IMR-90 (cell line): ENCODE results near the gene SSU72. TPM values are rescaled to one million over a fixed set of nuclear protein-coding genes. Genes with fewer than 3 reads are reported as not detected.

Experiments
- ATAC-seq: fragments of 200-7000 bp; cut with Tn5 transposase; 2 replicates; pipeline ENCODE4 v1.9.1; 2020; ENCODE audit warnings: low read depth, mild to moderate bottlenecking, moderate library complexity
- BruUV-seq: library from RNA; stranded (reverse); fragments of 400-500 nt; replicated peaks from 2 replicates; lab custom pipeline; 2021; lab: Mats Ljungman, UMichigan
- CTCF ChIA-PET: fragments of 300-600 bp; formaldehyde crosslinking; extraction: SDS; loops from one replicate; lab custom pipeline; 2021; ENCODE audit warnings: antibody characterized with exemption; lab: Yijun Ruan, JAX
- POLR2A ChIA-PET: fragments of 300-600 bp; sonication (Branson Sonifier 250); formaldehyde crosslinking; loops from one replicate; lab custom pipeline; 2022; ENCODE audit warnings: antibody characterized with exemption; ENCODE audit not compliant: unreplicated experiment; lab: Charles Lee
- DNase-seq: peaks from one replicate; pipeline ENCODE4 v3.0.0; 2013
- H2AFZ ChIP-seq: replicated peaks from 2 replicates; pipeline ENCODE3; 2013; ENCODE audit warnings: low read length, mild to moderate bottlenecking; ENCODE audit not compliant: poor library complexity
- H2AK5ac ChIP-seq: 2 replicates; pipeline ENCODE4 v1.6.1; 2013; ENCODE audit warnings: low read depth, low read length, inconsistent platforms
- H2AK9ac ChIP-seq: replicated peaks from 2 replicates; pipeline ENCODE3; 2013; ENCODE audit warnings: mild to moderate bottlenecking, low read depth, low read length, moderate library complexity; ENCODE audit not compliant: poor library complexity
- H2BK120ac ChIP-seq: 2 replicates; pipeline ENCODE4 v1.6.1; 2013; ENCODE audit warnings: low read depth, low read length, inconsistent platforms
- H2BK15ac ChIP-seq: 3 replicates; pipeline ENCODE4 v1.6.1; 2013; ENCODE audit warnings: low read depth, low read length, inconsistent platforms
- H2BK20ac ChIP-seq: 2 replicates; pipeline ENCODE4 v1.6.1; 2013; ENCODE audit warnings: low read depth, mild to moderate bottlenecking, inconsistent platforms, low read length, moderate library complexity
- H2BK5ac ChIP-seq: 2 replicates; pipeline ENCODE4 v1.6.1; 2013; ENCODE audit warnings: mild to moderate bottlenecking, low read depth, low read length, inconsistent platforms; ENCODE audit not compliant: poor library complexity, severe bottlenecking
- H3K14ac ChIP-seq: replicated peaks from 2 replicates; pipeline ENCODE4 v1.6.1; 2013; ENCODE audit warnings: low read depth, low read length, inconsistent platforms
- H3K18ac ChIP-seq: 2 replicates; pipeline ENCODE4 v1.6.1; 2013; ENCODE audit warnings: low read depth, low read length, control low read depth
- H3K23ac ChIP-seq: 2 replicates; pipeline ENCODE4 v1.6.1; 2013; ENCODE audit warnings: low read depth, low read length, inconsistent platforms
- H3K27ac ChIP-seq: 2 replicates; pipeline ENCODE4 v1.5.1; 2013; ENCODE audit warnings: mild to moderate bottlenecking, control low read depth, low read length; ENCODE audit not compliant: insufficient read depth
- H3K27me3 ChIP-seq: 2 replicates; pipeline ENCODE4 v1.6.1; 2013; ENCODE audit warnings: low read length; ENCODE audit not compliant: control insufficient read depth, insufficient read depth
- H3K36me3 ChIP-seq: 2 replicates; pipeline ENCODE4 v1.6.1; 2013; ENCODE audit warnings: low read length, mixed read lengths; ENCODE audit not compliant: control insufficient read depth, insufficient read depth
- H3K4ac ChIP-seq: 2 replicates; pipeline ENCODE4 v1.6.1; 2013; ENCODE audit warnings: low read depth, low read length, inconsistent platforms
- H3K4me1 ChIP-seq: 2 replicates; pipeline ENCODE4 v1.6.1; 2013; ENCODE audit warnings: low read length, mixed read lengths; ENCODE audit not compliant: control insufficient read depth, insufficient read depth
- H3K4me2 ChIP-seq: 2 replicates; pipeline ENCODE4 v1.6.1; 2013; ENCODE audit warnings: low read depth, mild to moderate bottlenecking, control low read depth, low read length, moderate library complexity
- H3K4me3 ChIP-seq: 2 replicates; pipeline ENCODE4 v1.5.1; 2013; ENCODE audit warnings: low read depth, mild to moderate bottlenecking, control low read depth, low read length, moderate library complexity; ENCODE audit not compliant: insufficient read depth
- H3K56ac ChIP-seq: 2 replicates; pipeline ENCODE4 v1.6.1; 2013; ENCODE audit warnings: low read length, inconsistent platforms; ENCODE audit not compliant: insufficient read depth; ENCODE audit errors: extremely low read depth
- H3K79me1 ChIP-seq, 2 experiments: 2 replicates each; pipeline ENCODE4 v1.6.1; 2013; ENCODE audit warnings: low read length in 2 of 2, inconsistent platforms in 1 of 2, low read depth in 1 of 2
- H3K9ac ChIP-seq: 2 replicates; pipeline ENCODE4 v1.6.1; 2013; ENCODE audit warnings: low read depth, low read length, control low read depth
- H3K9me1 ChIP-seq: 2 replicates; pipeline ENCODE4 v1.6.1; 2013; ENCODE audit warnings: low read length, inconsistent platforms; ENCODE audit not compliant: insufficient read depth
- H3K9me3 ChIP-seq: 2 replicates; pipeline ENCODE4 v1.6.1; 2013; ENCODE audit warnings: low read length; ENCODE audit not compliant: control insufficient read depth, insufficient read depth
- H4K20me1 ChIP-seq: 2 replicates; pipeline ENCODE4 v1.6.1; 2013; ENCODE audit warnings: low read length, inconsistent platforms; ENCODE audit not compliant: insufficient read depth
- H4K5ac ChIP-seq: 2 replicates; pipeline ENCODE4 v1.6.1; 2013; ENCODE audit warnings: mild to moderate bottlenecking, low read depth, low read length, control low read depth
- H4K8ac ChIP-seq, 2 experiments: 2 replicates each; pipeline ENCODE4 v1.6.1; 2013; ENCODE audit warnings: low read depth in 2 of 2, low read length in 2 of 2, control low read depth in 1 of 2, inconsistent platforms in 1 of 2
- H4K91ac ChIP-seq: 2 replicates; pipeline ENCODE4 v1.6.1; 2013; ENCODE audit warnings: low read depth, low read length, inconsistent platforms; ENCODE audit not compliant: insufficient read depth
- CHD1 ChIP-seq: IDR thresholded peaks from 2 replicates; pipeline ENCODE4 v1.6.1; 2012; ENCODE audit warnings: low read depth, low read length, improper control_type of control experiment
- CTCF ChIP-seq: conservative IDR thresholded peaks from 2 replicates; pipeline ENCODE4 v1.5.1; 2012; ENCODE audit warnings: mild to moderate bottlenecking, low read depth, low read length, improper control_type of control experiment
- MXI1 ChIP-seq: IDR thresholded peaks from 2 replicates; pipeline ENCODE4 v1.6.1; 2012; ENCODE audit warnings: low read depth, mild to moderate bottlenecking, low read length, moderate library complexity, borderline replicate concordance
- RAD21 ChIP-seq: IDR thresholded peaks from 2 replicates; pipeline ENCODE4 v1.6.1; 2012; ENCODE audit warnings: low read length, improper control_type of control experiment
- WGBS, 2 experiments: methylation state at CpG; one replicate each; pipeline versions ENCODE4 v1.1.5 to v1.1.7; 2013; ENCODE audit warnings: missing lambda C conversion rate in 2 of 2; ENCODE audit not compliant: insufficient read length in 1 of 2; ENCODE audit errors: extremely low coverage in 2 of 2; 5-methylcytosine and 5-hydroxymethylcytosine counted together
- dilution Hi-C: fragments of 300-500 bp; cut with HindIII; formaldehyde crosslinking; loops from one replicate; pipeline ENCODE4 v1.14.3; 2018; ENCODE audit warnings: low sequenced_read_pairs; ENCODE audit not compliant: unreplicated experiment
- in situ Hi-C: fragments of 300-500 bp; cut with MboI; formaldehyde crosslinking; loops from 3 replicates; pipeline ENCODE4 v1.14.3; 2019; ENCODE audit warnings: low sequenced_read_pairs, inconsistent platforms, mixed read lengths
- intact Hi-C: fragments of 100-400 bp; cut with micrococcal nuclease; formaldehyde crosslinking; loops from 2 replicates; pipeline ENCODE4 v1.10.0; 2022
- polyA plus RNA-seq, 3 experiments: library from polyadenylated mRNA; depleted of rRNA; stranded (reverse); fragments of >200 nt; gene quantifications; 2 replicates each; pipeline ENCODE4 v1.2.3, GENCODE V29; 2012; ENCODE audit warnings: low replicate concordance in 1 of 3
- total RNA-seq: library from RNA; depleted of rRNA; stranded (reverse); fragments of >200 nt; gene quantifications from 2 replicates; pipeline ENCODE4 v1.2.3, GENCODE V29; 2012

SSU72 gene
- total and polyA plus RNA-seq, 2 of the 4 experiments (the other 2 are of a cell fraction): 33.7 to 88.4 TPM

- Histone ChIP-seq H3K4me2 (peak overlapping the region; percentile 91), H4K20me1 (peaks cover 40% of the 10 kb centered on the region), H3K9ac (peak overlapping the region; percentile 92), H2BK120ac (no peak overlapping the region), H2AK9ac (peak overlapping the region; percentile 99), H3K4me3 (peak overlapping the region; percentile 71), H3K36me3 (peaks cover 14% of the 10 kb centered on the region), H3K23ac (peak overlapping the region; percentile 97), H3K4ac (peak overlapping the region; percentile 93), H3K18ac (no peak overlapping the region), H3K27ac (peak overlapping the region; percentile 92), H4K8ac (peak overlapping the region; percentile 97 to 99), H3K4me1 (no peaks in the 10 kb centered on the region), H2AFZ (peak overlapping the region; percentile 96), H4K5ac (peak overlapping the region; percentile 87), H4K91ac (peak overlapping the region; percentile 79; the same call in 1 of the 2 replicates), H2BK15ac (no peak overlapping the region), H2AK5ac (peak overlapping the region; percentile 86), H2BK5ac (peak overlapping the region; percentile 87), H3K79me1 (peaks cover 5 to 24% of the 10 kb centered on the region in 2 experiments; a peak in 2 of 4 replicates), H3K14ac (peak overlapping the region; percentile 94), H3K9me1 (peaks cover 3% of the 10 kb centered on the region), H3K9me3 (no peaks in the 10 kb centered on the region), H3K27me3 (peaks cover 10% of the 10 kb centered on the region; the same call in 1 of the 2 replicates), H2BK20ac (no peak overlapping the region), H3K56ac (peak overlapping the region; percentile 55)
- in situ Hi-C loops (no loop called here), intact Hi-C loops (loop anchor here (10.0 kb wide), 1 partner anchor 331 kb away; no protein-coding TSS in a partner anchor), dilution Hi-C loops (no loop called here)
- ChIA-PET POLR2A (no interaction called here), CTCF (no interaction called here)
- 0% methylated on average over 49 of the region's 96 CpGs; no CpG with 5 or more reads in 1 of the 2 experiments for WGBS, 2 experiments
- BruUV-seq: no TSS peak
- peak; percentile 7; the same call in 1 of the 2 replicates for TF ChIP-seq RAD21
- peak; percentile 54 for TF ChIP-seq MXI1
- 0 out of 2 replicates have a peak, but pooled peaks have one; percentile 20 for TF ChIP-seq CTCF
- no peak for TF ChIP-seq CHD1
- ATAC-seq (peak; percentile 86), DNase-seq (peak; percentile 56)
These were observed 581 bp downstream of the SSU72 start for GRCh38 chr1:1573843-1574720.
